GM21717 (cell line): ENCODE measurements around the gene OR2C1.

Experiments used
- ATAC-seq: cut with Tn5 transposase; IDR thresholded peaks from one replicate; pipeline ENCODE4 v1.9.1; 2021; ENCODE audit warnings: mild to moderate bottlenecking, moderate library complexity; ENCODE audit not compliant: unreplicated experiment

The OR2C1 gene

GRCh38 chr16:3355589-3355988, at the start of gene OR2C1:
Gene OR2C1 (plus strand): TSS chr16:3355889. CDS start chr16:3355941, 52 bp downstream.
- ATAC-seq, result no peak

DNA sequence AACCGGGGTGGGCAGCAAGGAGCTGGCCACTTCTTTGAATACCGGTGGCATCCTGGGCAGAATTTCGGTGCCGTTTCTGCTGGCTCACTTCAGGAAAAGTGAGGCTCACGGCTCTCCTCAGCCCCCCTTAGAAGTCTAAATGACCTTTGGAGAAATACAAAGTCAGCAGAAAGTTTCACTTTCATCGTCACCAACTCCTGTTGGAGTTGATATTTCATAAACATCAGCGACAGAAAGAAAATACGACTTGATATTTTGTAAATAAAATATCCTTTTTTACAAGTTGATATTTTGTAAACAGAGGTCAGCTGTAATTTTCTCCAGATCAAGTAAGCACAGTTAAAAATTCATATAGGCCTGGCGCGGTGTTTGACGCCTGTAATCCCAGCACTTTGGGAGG, 49.6 kb upstream of the OR2C1 start:
- ATAC-seq, result no peak

DNA sequence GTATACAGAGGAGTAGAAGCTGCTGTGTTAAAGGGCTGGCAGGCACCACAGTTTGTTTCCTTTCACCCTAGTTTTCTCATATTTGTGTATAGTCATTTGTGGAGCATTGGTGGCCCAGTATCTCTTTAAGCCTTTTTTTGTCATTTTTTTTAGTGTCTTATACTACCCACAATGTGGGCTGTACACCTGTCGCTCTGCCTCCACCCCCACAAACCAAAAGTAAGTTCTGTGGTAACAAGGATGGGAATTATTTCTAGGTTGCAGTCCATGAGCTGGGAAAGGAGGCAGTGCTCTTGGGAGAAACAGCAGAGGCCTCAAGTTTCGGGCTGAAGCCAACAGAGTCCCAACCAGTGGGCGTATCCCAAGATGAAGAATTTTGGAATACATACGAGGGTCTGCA, 44.2 kb upstream of the OR2C1 start:
- ATAC-seq, result no peak

DNA sequence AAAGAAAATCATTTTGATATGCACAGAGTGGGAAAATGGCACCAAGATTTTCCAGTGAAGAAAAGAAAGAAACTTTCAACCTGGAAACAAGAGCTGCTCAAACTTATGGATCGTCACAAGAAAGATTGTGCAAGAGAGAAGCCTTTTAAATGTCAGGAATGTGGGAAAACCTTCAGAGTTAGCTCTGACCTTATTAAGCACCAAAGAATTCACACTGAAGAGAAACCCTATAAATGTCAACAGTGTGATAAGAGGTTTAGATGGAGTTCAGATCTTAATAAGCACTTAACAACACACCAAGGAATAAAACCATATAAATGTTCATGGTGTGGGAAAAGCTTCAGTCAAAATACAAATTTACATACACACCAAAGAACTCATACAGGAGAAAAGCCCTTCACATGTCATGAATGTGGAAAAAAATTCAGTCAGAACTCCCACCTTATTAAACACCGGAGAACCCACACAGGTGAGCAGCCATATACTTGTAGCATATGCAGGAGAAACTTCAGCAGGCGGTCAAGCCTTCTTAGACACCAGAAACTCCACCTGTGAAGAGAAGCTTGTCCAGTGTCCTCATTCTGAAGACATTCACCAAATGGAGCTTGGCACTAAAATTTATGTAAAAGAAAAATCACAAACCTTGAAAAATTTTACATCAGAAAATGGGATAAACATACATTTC, 38.2 kb upstream of the OR2C1 start:
- ATAC-seq, result no peak

GRCh38 chr16:3321816-3322215, 33.9 kb upstream of the OR2C1 start:
- ATAC-seq, result no peak

- ATAC-seq, result no peak
These were observed 28.2 kb upstream of the OR2C1 start for GRCh38 chr16:3327514-3327913.

GRCh38 chr16:3328104-3328503, 27.6 kb upstream of the OR2C1 start:
- no peak for ATAC-seq

- no peak for ATAC-seq
These were observed 27.0 kb upstream of the OR2C1 start for GRCh38 chr16:3328643-3329042.

- no peak for ATAC-seq
These were observed 9.6 kb upstream of the OR2C1 start for GRCh38 chr16:3346041-3346440.

- no peak for ATAC-seq
These were observed 8.1 kb upstream of the OR2C1 start for GRCh38 chr16:3347586-3347985.

GRCh38 chr16:3348547-3349167, 7.0 kb upstream of the OR2C1 start:
- no peak for ATAC-seq

GRCh38 chr16:3349175-3349574, 6.5 kb upstream of the OR2C1 start:
- ATAC-seq, result no peak

DNA sequence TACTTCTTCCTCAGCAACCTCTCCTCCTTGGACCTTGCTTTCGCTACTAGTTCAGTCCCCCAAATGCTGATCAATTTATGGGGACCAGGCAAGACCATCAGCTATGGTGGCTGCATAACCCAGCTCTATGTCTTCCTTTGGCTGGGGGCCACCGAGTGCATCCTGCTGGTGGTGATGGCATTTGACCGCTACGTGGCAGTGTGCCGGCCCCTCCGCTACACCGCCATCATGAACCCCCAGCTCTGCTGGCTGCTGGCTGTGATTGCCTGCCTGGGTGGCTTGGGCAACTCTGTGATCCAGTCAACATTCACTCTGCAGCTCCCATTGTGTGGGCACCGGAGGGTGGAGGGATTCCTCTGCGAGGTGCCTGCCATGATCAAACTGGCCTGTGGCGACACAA, 429 bp downstream of the OR2C1 start:
- ATAC-seq, result no peak

GRCh38 chr16:3358871-3359270, 3.2 kb downstream of the OR2C1 start:
- ATAC-seq, result no peak

- ATAC-seq, result no peak
These were observed 7.2 kb downstream of the OR2C1 start for GRCh38 chr16:3362931-3363330.

- no peak for ATAC-seq
These were observed 8.1 kb downstream of the OR2C1 start for GRCh38 chr16:3363793-3364192.

- no peak for ATAC-seq
These were observed 9.2 kb downstream of the OR2C1 start for GRCh38 chr16:3364774-3365427.

GRCh38 chr16:3369073-3369472, 13.4 kb downstream of the OR2C1 start:
- ATAC-seq, result no peak

DNA sequence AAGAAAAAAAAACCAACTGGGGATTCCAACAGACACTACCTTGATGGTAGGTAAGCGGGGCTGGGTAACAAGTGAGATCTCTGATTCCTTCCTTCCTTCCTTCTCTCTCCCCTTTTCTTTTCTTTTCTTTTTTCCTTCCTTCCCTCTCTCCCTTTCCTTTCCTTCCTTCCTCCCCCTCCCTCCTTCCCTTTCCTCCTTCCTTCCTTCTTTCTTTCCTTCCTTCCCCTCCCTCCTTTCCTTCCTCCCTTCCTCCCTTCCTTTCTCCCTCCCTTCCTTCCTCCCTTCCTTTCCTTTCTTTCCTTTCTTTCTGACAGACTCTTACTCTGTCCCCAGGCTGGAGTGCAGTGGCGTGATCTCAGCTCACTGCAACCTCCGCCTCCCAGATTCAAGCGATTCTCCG, 20.0 kb downstream of the OR2C1 start:
- no peak for ATAC-seq

DNA sequence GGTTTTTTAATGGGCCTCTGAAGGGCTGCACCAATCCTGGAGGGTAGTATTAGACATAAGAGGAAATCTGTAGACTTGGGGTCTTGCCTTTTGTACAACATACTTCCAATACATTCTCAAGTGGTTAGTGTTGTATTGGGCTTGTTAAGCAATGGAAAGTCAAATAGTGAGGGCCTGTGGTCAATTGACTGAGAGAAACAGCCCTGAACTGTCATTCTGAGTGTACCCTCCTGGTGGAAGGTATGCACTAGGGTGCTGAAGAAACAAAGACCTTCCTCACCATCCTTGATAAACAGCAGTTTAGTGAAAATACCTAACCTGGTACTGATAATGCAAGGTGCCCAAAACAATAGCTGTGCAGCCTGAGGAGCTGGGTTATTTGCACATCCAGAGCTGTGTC, 22.2 kb downstream of the OR2C1 start:
- ATAC-seq, result no peak

GRCh38 chr16:3383045-3383448, 27.4 kb downstream of the OR2C1 start:
- no peak for ATAC-seq

- no peak for ATAC-seq
These were observed 32.6 kb downstream of the OR2C1 start for GRCh38 chr16:3388325-3388724.
